Epithelial cell of prostate (primary cell): ENCODE data around the gene GPN2.
"Not testable (repeated sequence)": the region's sequence is repeated elsewhere in the genome, so short reads cannot be mapped to it uniquely, and the experiment has no call there.

ENCODE experiments used
- DNase-seq: peaks from one replicate; pipeline ENCODE4 v3.0.0-alpha.2; 2011; ENCODE audit warnings: low read depth, low spot score
- H3K27ac ChIP-seq: fragments of 450-650 bp; 2 replicates; pipeline ENCODE4 v1.5.1; 2017; ENCODE audit warnings: mild to moderate bottlenecking

The GPN2 gene

GRCh38 chr1:26907071-26907917 is 17.2 kb upstream of the GPN2 start:
- DNase-seq = peak; percentile 93

GRCh38 chr1:26900815-26901511 is 10.9 kb upstream of the GPN2 start:
- H3K27ac ChIP-seq = peak overlapping the region; percentile 85
- no peak for DNase-seq

More at GRCh38 chr1:26907071-26907917, 17.2 kb upstream of the GPN2 start:
- peak overlapping the region; percentile 44 for H3K27ac ChIP-seq

- H3K27ac ChIP-seq = peak within 1 kb of the TSS; percentile 85
- peak; percentile 78 for DNase-seq
Observed at GRCh38 chr1:26900001-26900814, 10.1 kb upstream of the GPN2 start, which contains the start of gene GPATCH3. Gene GPATCH3 (minus strand): TSS chr1:26900467. CDS start chr1:26900442, 25 bp downstream.

GRCh38 chr1:26897351-26897750 is 7.3 kb upstream of the GPN2 start:
- no peak overlapping the region for H3K27ac ChIP-seq
- DNase-seq = no peak

GRCh38 chr1:26894263-26894662 is 4.2 kb upstream of the GPN2 start:
- peak overlapping the region; percentile 81 for H3K27ac ChIP-seq
- DNase-seq = no peak

GRCh38 chr1:26890467-26890796 is 349 bp upstream of the GPN2 start:
- peak overlapping the region; percentile 87 for H3K27ac ChIP-seq
- no peak for DNase-seq

GRCh38 chr1:26888231-26888630 is 1.9 kb downstream of the GPN2 start:
- H3K27ac ChIP-seq = no peak overlapping the region
- DNase-seq = no peak

GRCh38 chr1:26887125-26887524 is 3.0 kb downstream of the GPN2 start:
- no peak overlapping the region for H3K27ac ChIP-seq
- no peak for DNase-seq

- H3K27ac ChIP-seq = no peak overlapping the region
- DNase-seq = no peak
Observed at GRCh38 chr1:26882696-26883463, 7.2 kb downstream of the GPN2 start.

- DNase-seq = not testable (repeated sequence)
Observed at GRCh38 chr1:26881611-26882010, 8.5 kb downstream of the GPN2 start.

GRCh38 chr1:26879793-26880192 is 10.3 kb downstream of the GPN2 start:
- no peak overlapping the region for H3K27ac ChIP-seq
- no peak for DNase-seq

More at GRCh38 chr1:26881611-26882010, 8.5 kb downstream of the GPN2 start:
- H3K27ac ChIP-seq = not testable (repeated sequence)

GRCh38 chr1:26877326-26877725 is 12.8 kb downstream of the GPN2 start:
- no peak for DNase-seq
- peak overlapping the region; percentile 34 for H3K27ac ChIP-seq

- H3K27ac ChIP-seq = no peak overlapping the region
- no peak for DNase-seq
Observed at GRCh38 chr1:26874896-26875295, 15.2 kb downstream of the GPN2 start.

GRCh38 chr1:26873097-26873496 is 17.0 kb downstream of the GPN2 start:
- H3K27ac ChIP-seq = peak overlapping the region; percentile 50
- DNase-seq = not testable (repeated sequence)

- H3K27ac ChIP-seq = peak overlapping the region; percentile 99
- DNase-seq = peak; percentile 93
Observed at GRCh38 chr1:26864610-26865480, 25.2 kb downstream of the GPN2 start.

- no peak for DNase-seq
- peak overlapping the region; percentile 99 for H3K27ac ChIP-seq
Observed at GRCh38 chr1:26863685-26864077, 26.4 kb downstream of the GPN2 start.

- H3K27ac ChIP-seq = peak within 1 kb of the TSS; percentile 99
- DNase-seq = peak; percentile 98
Observed at GRCh38 chr1:26862781-26863684, 27.1 kb downstream of the GPN2 start, which contains the start of gene SFN. Gene SFN (plus strand): TSS chr1:26863149. CDS start chr1:26863213, 64 bp downstream.

GRCh38 chr1:26861889-26862378 is 28.1 kb downstream of the GPN2 start:
- H3K27ac ChIP-seq = peak overlapping the region; percentile 99
- DNase-seq = no peak
